ENCODE results near the gene LHFPL6.

DNA sequence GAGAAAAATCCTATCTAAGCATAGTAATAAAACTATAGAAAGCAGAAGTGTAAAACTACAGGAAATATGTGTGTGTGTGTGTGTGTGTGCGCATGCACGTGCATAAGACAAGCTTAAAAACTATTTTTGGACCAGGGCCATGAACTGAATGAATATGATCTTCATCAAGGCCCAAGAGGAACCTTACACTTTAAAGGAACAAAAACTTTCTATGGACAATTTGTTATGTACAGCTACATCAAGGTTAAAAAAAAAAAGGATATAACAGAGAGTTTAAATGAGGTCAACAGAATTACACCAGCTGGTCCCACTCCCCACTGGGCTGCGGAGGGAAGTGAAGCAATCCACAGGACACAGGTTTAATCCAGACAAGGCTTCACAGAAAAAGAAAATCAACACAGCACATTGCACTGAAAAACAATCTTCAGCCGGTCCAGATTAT lies 151.1 kb downstream of the LHFPL6 start:
- TF ChIP-seq, protein P1, sequence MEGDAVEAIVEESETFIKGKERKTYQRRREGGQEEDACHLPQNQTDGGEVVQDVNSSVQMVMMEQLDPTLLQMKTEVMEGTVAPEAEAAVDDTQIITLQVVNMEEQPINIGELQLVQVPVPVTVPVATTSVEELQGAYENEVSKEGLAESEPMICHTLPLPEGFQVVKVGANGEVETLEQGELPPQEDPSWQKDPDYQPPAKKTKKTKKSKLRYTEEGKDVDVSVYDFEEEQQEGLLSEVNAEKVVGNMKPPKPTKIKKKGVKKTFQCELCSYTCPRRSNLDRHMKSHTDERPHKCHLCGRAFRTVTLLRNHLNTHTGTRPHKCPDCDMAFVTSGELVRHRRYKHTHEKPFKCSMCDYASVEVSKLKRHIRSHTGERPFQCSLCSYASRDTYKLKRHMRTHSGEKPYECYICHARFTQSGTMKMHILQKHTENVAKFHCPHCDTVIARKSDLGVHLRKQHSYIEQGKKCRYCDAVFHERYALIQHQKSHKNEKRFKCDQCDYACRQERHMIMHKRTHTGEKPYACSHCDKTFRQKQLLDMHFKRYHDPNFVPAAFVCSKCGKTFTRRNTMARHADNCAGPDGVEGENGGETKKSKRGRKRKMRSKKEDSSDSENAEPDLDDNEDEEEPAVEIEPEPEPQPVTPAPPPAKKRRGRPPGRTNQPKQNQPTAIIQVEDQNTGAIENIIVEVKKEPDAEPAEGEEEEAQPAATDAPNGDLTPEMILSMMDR (IDR thresholded peaks at IDR 0.05) = no peak
- no peak for TF ChIP-seq POLR2A (IDR thresholded peaks at IDR 0.05)
